ENCODE results near the gene PNMT.
A peak's percentile ranks its signal among the peaks of the same experiment; 100 is the strongest.

Gene PNMT

DNA sequence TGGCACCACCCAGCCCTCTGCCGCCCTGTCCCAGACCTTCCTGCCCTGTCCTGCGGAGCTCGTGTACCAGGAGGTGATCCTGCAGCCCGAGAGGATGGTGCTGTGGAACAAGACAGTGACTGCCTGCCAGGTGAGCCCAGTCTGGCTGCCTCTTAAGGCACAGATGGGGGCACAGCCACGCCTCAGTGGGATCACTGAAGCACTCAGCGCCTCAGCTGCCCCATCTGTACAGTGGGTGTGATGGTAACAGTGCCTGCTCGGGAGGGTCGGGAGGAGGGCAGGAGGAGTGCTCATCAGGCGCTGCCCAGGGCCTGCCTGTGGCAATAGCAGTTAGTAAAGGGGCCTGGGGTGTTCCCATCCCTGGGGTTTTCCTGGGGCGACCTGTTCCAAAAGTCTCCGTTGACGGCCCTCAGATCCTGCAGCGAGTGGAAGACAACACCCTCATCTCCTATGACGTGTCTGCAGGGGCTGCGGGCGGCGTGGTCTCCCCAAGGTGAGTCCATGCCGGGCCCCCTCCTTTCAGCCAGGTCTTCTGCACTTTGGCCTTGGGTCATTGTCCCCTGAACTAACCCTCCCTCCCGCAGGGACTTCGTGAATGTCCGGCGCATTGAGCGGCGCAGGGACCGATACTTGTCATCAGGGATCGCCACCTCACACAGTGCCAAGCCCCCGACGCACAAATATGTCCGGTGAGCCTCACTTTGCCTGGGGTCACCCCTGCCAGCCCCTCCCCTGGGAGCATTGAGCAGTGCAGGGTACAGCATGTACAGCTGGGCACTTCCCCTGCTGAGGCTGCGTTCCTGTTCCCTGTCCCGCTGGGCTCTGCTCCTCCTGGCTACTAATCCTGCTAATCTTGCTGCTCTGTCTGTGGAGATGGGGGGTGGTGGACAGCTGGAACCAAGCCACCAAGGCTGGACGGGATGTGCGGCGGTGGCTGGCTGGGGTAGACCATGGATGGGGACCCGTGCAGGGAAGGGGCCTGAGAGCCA is 7.6 kb upstream of the PNMT start:
- peaks cover 8% of the 10 kb centered on the region; the same call in 1 of the 2 replicates for H3K36me3 ChIP-seq
- no peaks in the 10 kb centered on the region for H3K4me1 ChIP-seq
- no peaks in the 10 kb centered on the region for H3K27me3 ChIP-seq
- no peaks in the 10 kb centered on the region for H3K9me3 ChIP-seq
- TF ChIP-seq, protein P1, sequence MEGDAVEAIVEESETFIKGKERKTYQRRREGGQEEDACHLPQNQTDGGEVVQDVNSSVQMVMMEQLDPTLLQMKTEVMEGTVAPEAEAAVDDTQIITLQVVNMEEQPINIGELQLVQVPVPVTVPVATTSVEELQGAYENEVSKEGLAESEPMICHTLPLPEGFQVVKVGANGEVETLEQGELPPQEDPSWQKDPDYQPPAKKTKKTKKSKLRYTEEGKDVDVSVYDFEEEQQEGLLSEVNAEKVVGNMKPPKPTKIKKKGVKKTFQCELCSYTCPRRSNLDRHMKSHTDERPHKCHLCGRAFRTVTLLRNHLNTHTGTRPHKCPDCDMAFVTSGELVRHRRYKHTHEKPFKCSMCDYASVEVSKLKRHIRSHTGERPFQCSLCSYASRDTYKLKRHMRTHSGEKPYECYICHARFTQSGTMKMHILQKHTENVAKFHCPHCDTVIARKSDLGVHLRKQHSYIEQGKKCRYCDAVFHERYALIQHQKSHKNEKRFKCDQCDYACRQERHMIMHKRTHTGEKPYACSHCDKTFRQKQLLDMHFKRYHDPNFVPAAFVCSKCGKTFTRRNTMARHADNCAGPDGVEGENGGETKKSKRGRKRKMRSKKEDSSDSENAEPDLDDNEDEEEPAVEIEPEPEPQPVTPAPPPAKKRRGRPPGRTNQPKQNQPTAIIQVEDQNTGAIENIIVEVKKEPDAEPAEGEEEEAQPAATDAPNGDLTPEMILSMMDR (IDR thresholded peaks at IDR 0.05; ENCODE audit: low read depth, low read length): no peak
- H3K4me3 ChIP-seq (ENCODE audit: low read depth, low read length): no peak overlapping the region
- no peak for DNase-seq

DNA sequence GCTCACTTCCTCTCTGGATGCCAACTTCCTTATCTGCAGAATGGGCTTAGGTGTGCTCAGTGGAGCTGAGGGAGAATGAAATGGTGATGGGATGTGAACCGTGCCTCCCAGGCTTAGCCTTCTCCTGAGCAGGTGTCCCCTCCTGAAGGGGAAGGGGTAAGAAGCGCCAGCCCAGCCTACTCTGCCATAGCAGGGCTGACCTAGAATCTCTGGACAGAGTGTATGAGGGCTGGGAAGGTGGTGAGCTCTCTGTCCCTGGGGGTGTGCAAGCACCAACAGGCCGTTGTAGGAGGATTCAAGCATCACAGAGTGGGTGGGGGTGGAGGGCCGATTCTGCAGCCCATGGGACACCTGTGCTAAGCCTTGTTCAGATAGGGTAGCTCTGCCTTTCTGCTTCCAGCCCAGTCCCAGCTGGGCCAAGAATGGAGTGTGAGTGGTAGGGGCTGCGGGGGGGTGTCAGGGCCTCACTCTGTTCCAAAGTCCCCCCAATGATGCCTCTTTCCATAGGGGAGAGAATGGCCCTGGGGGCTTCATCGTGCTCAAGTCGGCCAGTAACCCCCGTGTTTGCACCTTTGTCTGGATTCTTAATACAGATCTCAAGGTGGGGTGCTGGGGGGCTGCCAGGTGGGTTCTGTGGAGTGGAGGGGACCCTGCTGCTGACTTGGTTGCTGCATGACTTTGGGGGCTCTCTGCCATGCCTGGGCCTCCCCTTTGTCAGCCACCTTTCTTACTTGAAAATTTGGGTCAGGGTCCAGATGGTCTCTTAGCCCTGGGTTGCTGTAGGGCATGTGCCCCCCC is 6.3 kb upstream of the PNMT start:
- Histone ChIP-seq H3K4me1 (peaks cover 2% of the 10 kb centered on the region), H3K4me3 (ENCODE audit: low read depth, low read length) (no peak overlapping the region), H3K9me3 (no peaks in the 10 kb centered on the region), H3K36me3 (peaks cover 8% of the 10 kb centered on the region; the same call in 1 of the 2 replicates), H3K27me3 (no peaks in the 10 kb centered on the region; the same call in 1 of the 2 replicates)
- no peak for DNase-seq
- TF ChIP-seq, protein P1 (IDR thresholded peaks at IDR 0.05; ENCODE audit: low read depth, low read length): no peak

DNA sequence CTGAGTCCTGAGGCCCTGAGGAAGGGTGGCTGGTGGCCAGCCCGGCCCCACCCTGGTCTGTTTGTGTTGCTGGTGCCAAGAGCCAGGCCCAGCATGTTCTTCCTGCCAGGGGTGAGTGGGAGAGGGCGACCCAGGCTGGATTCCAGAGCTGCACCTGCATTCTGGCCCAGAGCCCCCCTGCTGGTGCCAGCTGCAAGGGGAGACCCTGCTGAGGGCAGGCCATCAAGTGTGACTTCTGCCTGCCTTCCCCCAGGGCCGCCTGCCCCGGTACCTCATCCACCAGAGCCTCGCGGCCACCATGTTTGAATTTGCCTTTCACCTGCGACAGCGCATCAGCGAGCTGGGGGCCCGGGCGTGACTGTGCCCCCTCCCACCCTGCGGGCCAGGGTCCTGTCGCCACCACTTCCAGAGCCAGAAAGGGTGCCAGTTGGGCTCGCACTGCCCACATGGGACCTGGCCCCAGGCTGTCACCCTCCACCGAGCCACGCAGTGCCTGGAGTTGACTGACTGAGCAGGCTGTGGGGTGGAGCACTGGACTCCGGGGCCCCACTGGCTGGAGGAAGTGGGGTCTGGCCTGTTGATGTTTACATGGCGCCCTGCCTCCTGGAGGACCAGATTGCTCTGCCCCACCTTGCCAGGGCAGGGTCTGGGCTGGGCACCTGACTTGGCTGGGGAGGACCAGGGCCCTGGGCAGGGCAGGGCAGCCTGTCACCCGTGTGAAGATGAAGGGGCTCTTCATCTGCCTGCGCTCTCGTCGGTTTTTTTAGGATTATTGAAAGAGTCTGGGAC is 5.5 kb upstream of the PNMT start:
- Histone ChIP-seq H3K9me3 (no peaks in the 10 kb centered on the region), H3K36me3 (peaks cover 8% of the 10 kb centered on the region; the same call in 1 of the 2 replicates), H3K27me3 (peaks cover 6% of the 10 kb centered on the region; the same call in 1 of the 2 replicates), H3K4me1 (peaks cover 9% of the 10 kb centered on the region), H3K4me3 (ENCODE audit: low read depth, low read length) (no peak overlapping the region)
- TF ChIP-seq, protein P1 (IDR thresholded peaks at IDR 0.05; ENCODE audit: low read depth, low read length): no peak
- DNase-seq: no peak

DNA sequence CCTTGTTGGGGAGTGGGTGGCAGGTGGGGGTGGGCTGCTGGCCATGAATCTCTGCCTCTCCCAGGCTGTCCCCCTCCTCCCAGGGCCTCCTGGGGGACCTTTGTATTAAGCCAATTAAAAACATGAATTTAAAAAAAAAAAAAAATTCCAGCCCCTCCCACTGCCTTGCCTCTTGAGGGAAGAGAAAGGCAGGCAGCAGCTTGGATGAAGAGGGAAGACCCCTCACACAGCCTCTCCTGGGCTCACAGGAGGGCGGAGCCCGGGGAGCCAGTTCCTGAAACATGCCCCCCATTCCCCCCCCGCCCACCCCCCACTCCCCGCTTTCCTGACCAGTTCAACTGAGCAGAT is 4.9 kb upstream of the PNMT start:
- TF ChIP-seq, protein P1 (IDR thresholded peaks at IDR 0.05; ENCODE audit: low read depth, low read length): no peak
- Histone ChIP-seq H3K4me1 (peaks cover 9% of the 10 kb centered on the region), H3K9me3 (no peaks in the 10 kb centered on the region), H3K4me3 (ENCODE audit: low read depth, low read length) (no peak overlapping the region), H3K36me3 (peaks cover 8% of the 10 kb centered on the region; the same call in 1 of the 2 replicates), H3K27me3 (peaks cover 7% of the 10 kb centered on the region; the same call in 1 of the 2 replicates)
- no peak for DNase-seq

DNA sequence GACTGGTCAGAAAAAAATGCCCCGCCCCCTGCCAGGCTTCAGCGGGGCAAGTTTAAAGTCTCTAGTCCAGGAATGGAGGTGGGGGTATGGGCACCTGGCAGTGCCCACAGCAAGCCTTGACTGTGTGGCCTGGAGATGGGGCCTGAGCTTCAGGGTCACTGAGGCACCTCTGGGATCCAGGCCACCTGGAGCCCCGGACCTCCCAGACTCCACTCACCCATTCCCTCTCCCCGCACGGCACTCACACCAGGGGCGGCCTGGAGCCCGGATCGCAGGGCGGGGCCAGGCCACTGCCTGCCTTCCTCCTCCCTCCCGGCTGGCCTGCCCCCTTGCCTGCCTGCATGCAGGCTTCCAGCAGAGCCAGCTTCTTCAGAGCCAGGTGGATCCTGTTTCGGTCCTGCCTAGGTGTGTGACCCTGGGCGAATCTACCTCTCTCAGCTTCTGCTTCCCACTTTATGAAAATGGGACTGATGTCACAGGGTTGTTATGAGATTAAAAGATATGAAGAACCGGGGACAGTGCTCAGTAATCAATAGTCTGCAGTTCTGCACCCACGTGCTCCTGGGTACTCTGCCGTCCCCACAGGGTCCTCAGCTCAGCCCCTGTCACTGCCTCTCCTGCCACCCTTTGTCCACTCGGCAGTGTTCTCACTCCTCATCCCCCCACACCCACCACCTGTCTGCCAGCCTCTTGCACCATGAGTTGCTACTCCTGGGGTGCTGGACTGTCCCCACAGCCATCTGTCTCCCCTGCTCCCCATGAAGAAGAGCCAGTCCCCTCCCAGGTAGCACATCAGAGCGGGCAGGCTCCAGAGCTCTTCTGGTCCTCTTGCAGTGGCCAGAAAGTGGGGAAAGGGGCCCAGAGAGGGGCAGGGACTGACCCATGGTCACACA is 4.3 kb upstream of the PNMT start:
- Histone ChIP-seq H3K9me3 (no peaks in the 10 kb centered on the region), H3K4me3 (ENCODE audit: low read depth, low read length) (no peak overlapping the region), H3K36me3 (peaks cover 8% of the 10 kb centered on the region; the same call in 1 of the 2 replicates), H3K4me1 (peaks cover 9% of the 10 kb centered on the region), H3K27me3 (peaks cover 11% of the 10 kb centered on the region; the same call in 1 of the 2 replicates)
- TF ChIP-seq, protein P1 (IDR thresholded peaks at IDR 0.05; ENCODE audit: low read depth, low read length): no peak
- peak; percentile 37 for DNase-seq

Measured in BE2C (cell line).